ENCODE measurements around the gene GFER. TPM values are rescaled to one million over a fixed set of nuclear protein-coding genes. Genes with fewer than 3 reads are reported as not detected.

Gene GFER
- total and polyA plus RNA-seq, 2 donors (not counting 1 experiment from before 2014, with no cell fraction given) = 15.6 to 30.4 TPM

GRCh38 chr16:2027024-2028010 lies 43.3 kb downstream of the GFER start:
- CTCF ChIA-PET = interaction anchor here (0.9 to 2.2 kb wide), 5 partner anchors 11 to 128 kb away, joined by 3 to 9 read pairs (median 6); partner anchors contain the start of genes NTHL1, TRAF7 and TSC2
- H2AFZ ChIP-seq (ENCODE audit: insufficient read depth, low read depth, low read length, poor library complexity, severe bottlenecking) = peak overlapping the region; percentile 69
- H3K27ac ChIP-seq (ENCODE audit: low read length in 2 of 2) = no peak overlapping the region
- Mint-ChIP-seq H3K27ac (peak overlapping the region; percentile 53), H3K4me3 (peak overlapping the region; percentile 85), H3K9me3 (ENCODE audit: insufficient read depth) (no peaks in the 10 kb centered on the region), H3K4me1 (peaks cover 18% of the 10 kb centered on the region), H3K27me3 (peaks cover 13% of the 10 kb centered on the region)
- peak overlapping the region in 3 of 5 experiments; percentile 37 to 48 (median 44) for H3K4me3 ChIP-seq (ENCODE audit: control extremely low read depth in 1 of 5, extremely low read depth in 1 of 5, insufficient read depth in 1 of 5, low read depth in 2 of 5, low read length in 4 of 5)
- H3K27me3 ChIP-seq (replicated peaks in 1 of 4; ENCODE audit: control extremely low read depth in 1 of 4, control insufficient read depth in 3 of 4, insufficient read depth in 4 of 4, low read length in 3 of 4) = peaks cover 0 to 40% (median 16%) of the 10 kb centered on the region in 4 experiments
- POLR2A ChIA-PET = interaction anchor here (0.6 kb wide), 2 partner anchors 415 to 721 kb away, joined by 4 to 6 read pairs; partner anchors contain the start of genes CRAMP1 and IFT140
- no peaks in the 10 kb centered on the region for H3K79me2 ChIP-seq (ENCODE audit: control insufficient read depth, insufficient read depth, low read length)
- no peaks in the 10 kb centered on the region for H3K36me3 ChIP-seq (replicated peaks in 1 of 2; ENCODE audit: control extremely low read depth in 1 of 2, control insufficient read depth in 1 of 2, extremely low read depth in 1 of 2, insufficient read depth in 2 of 2, low read length in 1 of 2)
- peak overlapping the region; percentile 94 for H3K4me2 ChIP-seq (replicated peaks; ENCODE audit: low read depth, low read length, poor library complexity, severe bottlenecking)
- TF ChIP-seq EZH2 (IDR thresholded peaks at IDR 0.05; ENCODE audit: borderline replicate concordance, insufficient read depth, low read depth, low read length, poor library complexity, severe bottlenecking) = no peak
- no peak for TF ChIP-seq CTCF (IDR thresholded peaks at IDR 0.05)
- H3K9me3 ChIP-seq (ENCODE audit: control extremely low read depth in 1 of 3, control insufficient read depth in 2 of 3, insufficient read depth in 1 of 3, low read length in 2 of 3) = peaks cover 0 to 12% (median 0%) of the 10 kb centered on the region in 3 donors
- DNase-seq = peak; percentile 60
- H3K4me1 ChIP-seq (ENCODE audit: control insufficient read depth in 2 of 2, insufficient read depth in 2 of 2, low read length in 2 of 2) = peaks cover 24 to 26% of the 10 kb centered on the region in 2 donors
- H3K9ac ChIP-seq (ENCODE audit: low read length) = peak overlapping the region; percentile 52
- ATAC-seq (ENCODE audit: low read depth) = no peak
- WGBS (ENCODE audit: insufficient coverage) = 9% methylated on average over 73 of the region's 76 CpGs
- no peaks in the 10 kb centered on the region for H4K20me1 ChIP-seq (ENCODE audit: control insufficient read depth, insufficient read depth, low read length, poor library complexity, severe bottlenecking)
- intact Hi-C loops (cut with micrococcal nuclease) = loop anchor here (10.0 kb wide), 2 partner anchors 227 to 477 kb away; partner anchors contain the start of gene ECI1
